DOHH2 (cell line): ENCODE measurements around the gene NANS.

Experiments used
- CTCF ChIP-seq: fragments of 200-600 bp; sonication (generic); IDR thresholded peaks from one replicate; pipeline ENCODE4 v1.5.1; 2014; ENCODE audit warnings: antibody characterized with exemption, mild to moderate bottlenecking, low read depth, low read length; ENCODE audit not compliant: poor library complexity, severe bottlenecking
- EZH2phosphoT487 ChIP-seq: fragments of 200-600 bp; sonication (generic); IDR thresholded peaks from 2 replicates; pipeline ENCODE4 v1.6.1; 2017; ENCODE audit warnings: borderline replicate concordance, mild to moderate bottlenecking, antibody characterized with exemption, low read length, moderate library complexity, mixed read lengths

- TF ChIP-seq CTCF (no peak), EZH2phosphoT487 (no peak)
Measured at GRCh38 chr9:98085058-98085457, 28.5 kb downstream of the NANS start.
